ENCODE data around the gene ST8SIA5. TPM values are rescaled to one million over a fixed set of nuclear protein-coding genes. Genes with fewer than 3 reads are reported as not detected.

Gene ST8SIA5
- total and polyA plus RNA-seq, 2 of the 13 experiments (the other 11 are each of a cell fraction or from before 2014, with no cell fraction given): 0.07 to 0.20 TPM

DNA sequence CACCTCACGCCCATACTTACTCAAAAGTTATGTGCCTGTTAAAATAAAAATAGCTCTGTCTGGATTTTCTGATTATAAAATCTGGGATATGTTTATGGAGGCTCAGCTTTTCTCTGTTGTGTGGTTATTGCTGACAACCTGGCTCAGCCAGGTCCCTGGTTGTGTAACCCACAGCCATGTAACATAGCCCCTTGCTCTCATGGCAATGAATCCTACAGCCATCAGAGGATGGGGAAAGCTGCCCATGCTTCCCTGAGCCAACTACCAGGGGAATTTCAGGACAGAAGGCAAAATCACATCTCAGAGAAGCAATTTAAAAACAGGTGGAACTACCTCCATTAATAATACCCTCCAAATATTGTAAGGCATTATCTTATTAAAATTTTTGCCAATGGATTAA is 29.7 kb downstream of the ST8SIA5 start:
- FAIRE-seq (no peak), DNase-seq (ENCODE audit: low spot score) (no peak), ATAC-seq (no peak)
- Histone ChIP-seq H3K9ac (ENCODE audit: insufficient read depth, low read depth, low read length) (no peak overlapping the region), H2AFZ (ENCODE audit: low read length) (no peak overlapping the region), H3K27ac (ENCODE audit: extremely low read length, insufficient read depth, low read length) (no peak overlapping the region), H3K9me3 (ENCODE audit: low read length) (no peaks in the 10 kb centered on the region; the same call in 1 of the 2 replicates), H3K4me1 (ENCODE audit: insufficient read depth, low read length) (no peaks in the 10 kb centered on the region), H3K4me2 (ENCODE audit: low read depth, low read length) (no peak overlapping the region), H3K36me3 (replicated peaks in 1 of 2; ENCODE audit: control insufficient read depth in 1 of 2, insufficient read depth in 2 of 2, low read length in 2 of 2) (no peaks in the 10 kb centered on the region), H3K27me3 (ENCODE audit: control insufficient read depth in 1 of 2, insufficient read depth in 2 of 2, low read length in 2 of 2) (no peaks in the 10 kb centered on the region; a peak in 1 of 5 replicates), H4K20me1 (ENCODE audit: insufficient read depth, low read length) (no peaks in the 10 kb centered on the region), H3K79me2 (ENCODE audit: insufficient read depth, low read length) (no peaks in the 10 kb centered on the region), H3K4me3 (replicated peaks in 1 of 3; ENCODE audit: insufficient read depth in 1 of 3, low read depth in 2 of 3, low read length in 3 of 3) (no peak overlapping the region)
- intact Hi-C loops (cut with micrococcal nuclease; ENCODE audit: unreplicated experiment): no loop called here
- in situ Hi-C loops (cut with HindIII; ENCODE audit: extremely low pct_ligation_motif_present, low pct_unique_long_range_greater_than_20kb): no loop called here
- 0% methylated on average over 1 of the region's 1 CpG for WGBS (ENCODE audit: low lambda C conversion rate)
- BruUV-seq (replicated peaks): no TSS peak
- ChIA-PET CTCF (ENCODE audit: low intra/inter-chr PET ratio, low total read pairs) (no interaction called here), POLR2A (no interaction called here)
- TF ChIP-seq ZFP37 (CRISPR knock-in tag; IDR thresholded peaks at IDR 0.05; ENCODE audit: borderline replicate concordance): no peak
- TF ChIP-seq, protein P1, sequence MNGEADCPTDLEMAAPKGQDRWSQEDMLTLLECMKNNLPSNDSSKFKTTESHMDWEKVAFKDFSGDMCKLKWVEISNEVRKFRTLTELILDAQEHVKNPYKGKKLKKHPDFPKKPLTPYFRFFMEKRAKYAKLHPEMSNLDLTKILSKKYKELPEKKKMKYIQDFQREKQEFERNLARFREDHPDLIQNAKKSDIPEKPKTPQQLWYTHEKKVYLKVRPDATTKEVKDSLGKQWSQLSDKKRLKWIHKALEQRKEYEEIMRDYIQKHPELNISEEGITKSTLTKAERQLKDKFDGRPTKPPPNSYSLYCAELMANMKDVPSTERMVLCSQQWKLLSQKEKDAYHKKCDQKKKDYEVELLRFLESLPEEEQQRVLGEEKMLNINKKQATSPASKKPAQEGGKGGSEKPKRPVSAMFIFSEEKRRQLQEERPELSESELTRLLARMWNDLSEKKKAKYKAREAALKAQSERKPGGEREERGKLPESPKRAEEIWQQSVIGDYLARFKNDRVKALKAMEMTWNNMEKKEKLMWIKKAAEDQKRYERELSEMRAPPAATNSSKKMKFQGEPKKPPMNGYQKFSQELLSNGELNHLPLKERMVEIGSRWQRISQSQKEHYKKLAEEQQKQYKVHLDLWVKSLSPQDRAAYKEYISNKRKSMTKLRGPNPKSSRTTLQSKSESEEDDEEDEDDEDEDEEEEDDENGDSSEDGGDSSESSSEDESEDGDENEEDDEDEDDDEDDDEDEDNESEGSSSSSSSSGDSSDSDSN (CRISPR knock-in tag; IDR thresholded peaks at IDR 0.05): no peak
- TF ChIP-seq ZNF407 (CRISPR knock-in tag; IDR thresholded peaks at IDR 0.05; ENCODE audit: not compliant biosample characterization): no peak
- TF ChIP-seq, protein P2, sequence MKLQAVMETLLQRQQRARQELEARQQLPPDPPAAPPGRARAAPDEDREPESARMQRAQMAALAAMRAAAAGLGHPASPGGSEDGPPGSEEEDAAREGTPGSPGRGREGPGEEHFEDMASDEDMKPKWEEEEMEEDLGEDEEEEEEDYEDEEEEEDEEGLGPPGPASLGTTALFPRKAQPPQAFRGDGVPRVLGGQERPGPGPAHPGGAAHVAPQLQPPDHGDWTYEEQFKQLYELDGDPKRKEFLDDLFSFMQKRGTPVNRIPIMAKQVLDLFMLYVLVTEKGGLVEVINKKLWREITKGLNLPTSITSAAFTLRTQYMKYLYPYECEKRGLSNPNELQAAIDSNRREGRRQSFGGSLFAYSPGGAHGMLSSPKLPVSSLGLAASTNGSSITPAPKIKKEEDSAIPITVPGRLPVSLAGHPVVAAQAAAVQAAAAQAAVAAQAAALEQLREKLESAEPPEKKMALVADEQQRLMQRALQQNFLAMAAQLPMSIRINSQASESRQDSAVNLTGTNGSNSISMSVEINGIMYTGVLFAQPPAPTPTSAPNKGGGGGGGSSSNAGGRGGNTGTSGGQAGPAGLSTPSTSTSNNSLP (IDR thresholded peaks at IDR 0.05; ENCODE audit: low read depth, low read length): no peak
- TF ChIP-seq TBX3 (IDR thresholded peaks at IDR 0.05; ENCODE audit: borderline replicate concordance): no peak
